GM08714 (cell line): ENCODE results near the gene AUP1.

Experiments used
- H3K4me3 ChIP-seq: fragments of 200-500 bp; sonication (Bioruptor generic); 2 replicates; pipeline ENCODE4 v1.5.1; 2014; ENCODE audit warnings: mild to moderate bottlenecking, low read length, inconsistent platforms
- ZNF274 ChIP-seq: IDR thresholded peaks from 2 replicates; pipeline ENCODE4 v1.6.1; 2012; ENCODE audit warnings: mild to moderate bottlenecking, low read depth, low read length

Gene AUP1

DNA sequence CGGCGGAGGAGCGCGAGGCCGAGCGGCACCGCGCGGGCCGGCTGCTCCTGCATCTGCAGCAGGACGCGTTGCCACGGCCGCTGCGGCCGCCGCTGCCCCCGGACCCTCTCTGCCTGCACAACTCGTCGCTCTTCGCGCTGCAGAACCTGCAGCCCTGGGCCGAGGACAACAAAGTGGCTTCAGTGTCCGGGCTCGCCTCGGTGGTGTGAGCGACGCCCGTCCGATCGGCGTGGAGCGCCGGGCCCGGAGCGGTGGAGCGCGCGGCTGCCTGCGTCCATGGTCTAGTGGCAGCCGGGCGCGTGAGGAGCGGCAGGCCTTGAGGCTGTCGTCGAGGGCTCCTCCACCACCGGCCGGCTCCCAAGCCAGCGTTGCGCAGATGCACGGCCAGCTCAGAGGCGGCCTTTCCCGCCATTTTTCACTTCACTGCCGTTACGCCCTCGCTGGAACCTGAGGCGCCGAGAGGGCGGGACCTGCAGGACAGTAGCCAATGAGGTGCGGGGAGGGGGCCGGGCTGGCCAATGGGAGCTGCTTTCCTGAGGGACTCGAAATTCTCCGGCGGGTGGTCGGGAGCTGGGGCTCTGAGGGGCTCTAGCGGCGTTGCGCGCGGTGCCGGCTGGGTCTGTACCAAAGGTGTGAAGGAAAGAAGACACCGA, 13.4 kb downstream of the AUP1 start:
- peak overlapping the region; percentile 1; the same call in 1 of the 2 replicates for H3K4me3 ChIP-seq
- TF ChIP-seq ZNF274: no peak

DNA sequence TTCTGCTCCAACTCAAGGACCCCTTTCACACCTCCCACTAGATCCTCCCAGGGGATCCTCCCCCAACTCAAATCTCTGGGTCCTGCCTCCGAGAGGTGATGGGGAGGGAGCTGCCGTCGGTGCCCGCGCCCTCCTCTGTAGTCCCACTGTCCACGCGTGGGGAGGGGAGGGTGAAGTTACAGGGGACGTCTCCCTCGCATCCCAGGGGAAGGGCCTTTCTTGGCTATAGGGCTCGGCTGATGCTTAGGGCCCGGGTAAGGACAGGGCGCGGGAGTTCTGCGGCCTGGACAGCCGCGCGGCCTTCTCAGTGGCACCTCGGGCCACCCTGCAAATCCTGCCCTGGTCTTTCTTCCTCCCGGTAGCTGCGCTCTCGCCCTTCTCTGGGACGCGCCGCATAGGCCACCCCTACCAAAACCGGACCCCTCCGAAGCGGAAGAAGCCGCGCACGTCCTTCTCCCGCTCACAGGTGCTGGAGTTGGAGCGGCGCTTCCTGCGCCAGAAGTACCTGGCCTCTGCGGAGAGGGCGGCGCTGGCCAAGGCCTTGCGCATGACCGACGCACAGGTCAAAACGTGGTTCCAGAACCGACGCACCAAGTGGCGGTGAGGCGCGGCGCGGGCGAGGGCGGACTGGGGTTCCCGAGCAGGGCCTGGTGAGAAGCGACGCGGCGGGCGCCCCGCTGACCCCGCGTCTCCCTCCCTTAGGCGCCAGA, 14.1 kb downstream of the AUP1 start:
- peak overlapping the region; percentile 1; the same call in 1 of the 2 replicates for H3K4me3 ChIP-seq
- TF ChIP-seq ZNF274: no peak

DNA sequence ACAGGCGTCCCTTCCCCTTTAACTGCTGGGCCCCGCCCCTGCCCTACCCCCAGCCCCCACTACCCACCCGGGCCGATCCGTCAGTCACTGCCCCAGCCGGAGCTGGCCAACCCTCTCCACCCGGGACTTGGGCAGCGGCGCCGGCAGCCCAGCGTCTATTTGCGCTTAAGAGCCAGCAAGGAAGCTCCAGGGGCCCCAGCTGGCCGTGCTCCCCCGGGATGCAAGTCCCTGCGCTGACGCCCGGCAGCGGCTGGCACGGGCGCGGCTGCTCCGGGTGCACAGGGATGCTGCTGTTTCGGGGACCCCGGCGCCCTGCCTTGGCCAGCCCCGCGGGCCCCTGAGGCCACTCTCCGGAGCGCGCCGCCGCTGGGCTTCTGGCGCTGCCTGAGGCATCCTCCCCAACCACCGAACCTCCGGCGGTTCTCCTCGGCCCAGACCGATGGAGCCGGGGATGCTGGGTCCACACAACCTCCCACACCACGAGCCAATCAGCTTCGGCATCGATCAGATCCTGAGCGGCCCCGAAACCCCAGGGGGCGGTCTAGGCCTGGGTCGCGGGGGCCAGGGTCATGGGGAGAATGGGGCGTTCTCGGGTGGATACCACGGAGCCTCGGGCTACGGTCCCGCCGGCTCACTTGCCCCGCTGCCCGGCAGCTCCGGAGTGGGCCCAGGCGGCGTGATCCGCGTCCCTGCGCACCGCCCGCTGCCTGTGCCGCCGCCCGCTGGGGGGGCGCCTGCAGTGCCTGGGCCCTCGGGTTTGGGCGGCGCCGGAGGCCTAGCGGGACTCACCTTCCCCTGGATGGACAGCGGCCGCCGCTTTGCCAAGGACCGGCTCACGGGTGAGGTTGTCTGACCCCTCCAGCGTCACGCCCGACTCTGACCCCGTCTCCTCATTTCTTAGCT, 14.9 kb downstream of the AUP1 start, which contains the start of gene TLX2:
TSS of gene TLX2 (plus strand) at position 83 of the 903 bp plus-strand sequence. CDS start at position 440, 357 bp downstream.
- no peak within 1 kb of the TSS; the same call in 1 of the 2 replicates for H3K4me3 ChIP-seq
- TF ChIP-seq ZNF274: no peak

DNA sequence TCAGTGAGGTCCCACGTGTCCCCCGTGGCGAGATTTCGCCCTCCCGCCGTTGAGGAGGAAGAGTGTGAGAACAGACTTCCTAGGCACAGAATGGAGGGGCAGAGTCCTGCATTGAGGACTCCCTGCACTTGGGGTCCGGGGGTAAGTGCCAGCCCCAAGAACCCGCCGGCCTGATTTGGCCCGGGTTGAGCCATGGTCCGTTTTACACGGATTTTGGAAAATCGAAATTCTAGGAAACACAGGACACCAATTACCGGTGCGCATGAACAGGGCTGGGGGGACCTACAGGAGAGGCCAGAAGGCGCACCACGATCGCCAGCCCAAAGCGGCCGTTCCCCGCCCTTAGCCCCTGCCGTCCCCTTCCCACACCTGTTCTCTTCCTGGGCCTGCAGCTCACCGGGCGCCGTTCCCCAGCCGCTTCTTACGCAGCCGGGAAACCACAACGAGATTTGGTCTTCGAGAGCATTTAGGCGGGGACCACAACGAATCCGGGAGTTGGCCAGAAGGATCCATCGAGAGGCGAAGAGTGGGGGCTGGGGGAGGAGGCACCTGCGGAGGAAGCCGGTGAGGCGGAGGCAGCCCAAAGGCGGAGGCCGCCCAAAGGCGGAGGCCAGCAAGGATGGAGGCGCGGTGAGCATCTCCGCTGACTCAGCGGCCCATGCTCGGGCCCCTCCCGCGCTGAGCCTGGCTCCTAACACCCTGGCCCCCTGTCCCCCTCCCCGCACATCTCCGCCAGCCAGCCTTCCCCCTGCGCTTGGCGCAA, 15.7 kb downstream of the AUP1 start:
- H3K4me3 ChIP-seq: no peak overlapping the region
- no peak for TF ChIP-seq ZNF274

DNA sequence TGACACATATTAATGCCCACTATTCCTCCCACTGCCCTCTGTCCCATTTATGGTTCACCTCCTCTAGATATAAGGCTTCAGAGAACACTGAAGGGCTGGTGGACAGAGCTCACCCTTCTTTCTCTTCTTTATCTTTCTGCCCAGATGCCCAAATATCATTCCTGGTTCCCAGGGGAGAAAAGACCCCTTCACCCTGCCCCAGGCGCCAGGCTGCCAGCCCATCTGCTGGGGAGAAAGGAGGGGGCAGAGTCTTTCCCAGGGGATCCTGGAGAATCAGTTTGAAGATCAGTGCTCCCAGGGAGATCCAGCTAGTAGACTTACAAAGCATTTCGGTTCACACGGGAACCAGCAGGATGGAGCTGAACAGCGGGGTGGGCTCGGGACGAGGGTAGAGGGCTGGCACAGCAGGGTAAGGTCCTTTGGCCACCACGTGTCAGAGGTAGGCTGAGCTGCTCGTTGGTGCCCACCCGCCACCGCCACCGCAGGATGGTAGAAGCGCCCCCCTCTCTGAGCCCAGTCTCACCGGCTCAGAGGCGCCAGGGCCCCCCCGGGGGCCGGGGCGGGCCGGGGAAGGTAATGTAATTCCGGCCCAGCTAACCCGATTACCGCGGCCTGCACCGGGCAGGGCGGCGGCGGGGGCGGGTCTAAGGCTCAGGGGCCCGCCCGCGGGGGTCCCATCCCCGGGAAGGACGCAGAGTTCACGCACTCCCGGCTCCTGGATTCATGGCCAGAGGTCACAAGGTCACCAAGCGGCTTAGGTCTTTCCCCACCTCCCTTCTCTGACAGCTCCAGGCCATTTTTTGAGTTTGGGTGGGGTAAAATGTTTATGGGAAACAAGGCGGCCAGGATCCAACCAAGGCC, 16.5 kb downstream of the AUP1 start:
- TF ChIP-seq ZNF274: no peak
- H3K4me3 ChIP-seq: no peak overlapping the region

DNA sequence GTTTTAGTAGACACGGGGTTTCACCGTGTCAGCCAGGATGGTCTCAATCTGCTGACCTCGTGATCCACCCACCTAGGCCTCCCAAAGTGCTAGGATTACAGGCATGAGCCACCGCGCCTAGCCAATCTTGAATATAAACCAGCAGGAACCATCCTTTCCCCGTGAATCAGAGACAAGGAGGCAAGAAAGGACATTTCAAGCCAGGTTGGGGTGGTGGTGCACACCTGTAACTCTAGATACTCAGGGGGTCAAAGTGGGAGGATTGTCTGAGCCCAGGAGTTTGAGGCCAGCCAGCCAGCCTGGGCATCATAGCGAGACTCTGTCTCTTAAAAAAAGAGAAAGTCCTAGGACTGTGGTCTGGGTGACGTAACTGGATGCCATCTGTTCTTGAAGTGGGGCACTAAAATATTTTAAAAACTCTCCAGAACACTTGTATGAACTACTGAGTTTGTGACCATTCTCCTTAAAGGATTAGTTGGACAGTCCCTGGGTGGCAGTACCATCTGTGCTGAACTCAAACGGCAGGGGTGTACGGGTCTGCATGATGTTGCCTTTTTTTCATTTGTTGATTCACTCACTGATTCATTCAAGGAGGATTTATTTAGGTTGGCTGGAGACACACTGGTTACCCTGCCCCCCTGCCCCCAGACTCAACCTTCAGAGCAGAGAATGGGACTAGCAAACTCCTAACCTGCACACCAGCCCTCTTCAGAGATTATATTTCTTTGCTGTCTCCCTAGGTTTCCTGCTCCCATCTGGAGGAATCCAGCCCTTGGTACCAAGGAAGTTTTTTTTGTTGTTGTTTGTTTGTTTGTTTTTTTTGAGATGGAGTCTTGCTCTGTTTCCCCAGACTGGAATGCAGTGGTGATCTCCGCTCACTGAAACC, 18.2 kb downstream of the AUP1 start:
- no peak for TF ChIP-seq ZNF274
- H3K4me3 ChIP-seq: no peak overlapping the region

DNA sequence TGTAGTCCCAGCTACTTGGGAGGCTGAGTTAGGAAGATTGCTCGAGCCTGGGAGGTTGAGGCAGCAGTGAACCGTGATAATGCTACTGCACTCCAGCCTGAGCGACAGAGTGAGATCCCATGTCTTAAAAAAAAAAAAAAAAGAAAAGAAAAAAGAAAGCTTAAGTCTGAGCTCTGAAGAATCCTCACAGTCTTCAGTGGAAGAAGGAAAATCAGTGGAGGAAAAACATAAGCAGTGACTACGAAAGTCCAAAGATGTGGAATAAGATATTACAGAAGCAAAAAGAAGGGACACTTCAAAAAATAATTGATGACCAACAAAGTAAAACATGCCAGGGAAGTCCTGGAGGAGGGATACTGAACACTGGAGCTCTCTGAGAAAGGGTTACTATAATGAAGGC, 19.2 kb downstream of the AUP1 start:
- H3K4me3 ChIP-seq: no peak overlapping the region
- TF ChIP-seq ZNF274: no peak

DNA sequence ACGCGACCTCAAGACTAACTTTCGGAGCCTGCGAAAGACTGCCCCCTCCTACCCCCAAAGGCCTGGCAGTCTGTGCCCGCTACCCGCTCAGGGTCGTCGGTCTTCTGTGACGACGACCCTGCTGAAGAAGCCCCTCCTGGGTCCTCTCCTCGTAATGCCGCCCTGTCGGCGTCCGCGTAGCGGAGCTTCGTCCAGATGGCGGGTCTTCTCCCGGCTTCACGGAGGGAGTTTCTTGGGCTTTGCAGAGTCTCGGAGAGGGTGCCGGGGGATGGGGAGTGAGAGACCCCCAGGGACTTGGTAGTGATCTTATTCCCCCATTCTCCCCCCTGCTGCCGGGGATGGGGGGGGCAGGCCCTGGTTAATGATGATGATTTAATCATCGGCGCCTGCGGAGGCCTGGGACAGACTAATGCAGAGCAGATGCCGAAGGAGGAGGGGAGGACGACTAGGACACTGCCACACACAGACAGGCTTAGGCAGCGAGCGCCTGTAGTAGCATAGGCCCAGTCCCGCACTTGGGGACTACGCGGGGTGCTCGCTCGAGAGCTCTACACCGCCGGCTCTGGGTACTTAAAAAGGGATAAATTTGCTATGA, 21.5 kb downstream of the AUP1 start:
- H3K4me3 ChIP-seq: peak overlapping the region; percentile 65; the same call in 1 of the 2 replicates
- no peak for TF ChIP-seq ZNF274

DNA sequence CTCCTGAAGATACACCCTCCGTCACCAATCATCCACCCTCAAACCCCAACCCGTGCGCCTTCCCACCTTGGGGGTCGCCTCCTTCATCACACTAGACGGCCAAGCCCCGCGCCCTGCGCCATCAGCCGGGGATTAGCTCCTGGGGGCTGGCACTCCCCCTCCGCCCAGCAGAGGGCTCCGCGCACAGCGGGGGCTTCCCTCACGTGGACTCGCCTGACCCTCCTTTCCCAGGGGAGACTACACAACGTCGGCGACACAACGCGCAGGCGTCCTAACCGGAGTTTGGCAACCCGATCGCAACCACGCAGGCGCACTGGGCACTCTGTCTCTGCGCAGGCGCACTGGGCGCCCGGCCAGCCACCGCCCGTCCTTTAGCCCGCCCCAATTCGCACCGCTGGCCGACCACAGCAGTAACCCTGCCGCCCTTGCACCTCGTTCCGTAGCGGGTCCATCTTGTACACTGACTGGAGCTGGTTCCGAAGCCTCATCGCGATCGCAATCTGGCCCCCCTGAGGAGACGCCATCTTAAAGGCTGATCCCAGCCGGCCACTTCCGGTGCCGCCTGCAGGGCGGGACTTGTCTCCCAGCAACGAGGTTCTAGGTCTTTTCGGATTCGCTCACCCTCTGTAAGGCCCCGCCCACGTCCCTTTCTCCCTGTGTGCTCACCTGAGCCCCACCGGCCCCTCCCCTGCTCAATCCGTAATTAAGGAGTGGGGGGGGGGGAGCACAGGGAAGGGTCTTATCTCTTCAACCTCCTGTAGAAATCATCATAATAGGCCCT, 22.2 kb downstream of the AUP1 start, which contains the start of gene PCGF1:
TSS of gene PCGF1 (minus strand) at position 551 of the 781 bp plus-strand sequence. CDS start at position 524, 27 bp downstream.
- H3K4me3 ChIP-seq: peak within 1 kb of the TSS; percentile 65
- no peak for TF ChIP-seq ZNF274

DNA sequence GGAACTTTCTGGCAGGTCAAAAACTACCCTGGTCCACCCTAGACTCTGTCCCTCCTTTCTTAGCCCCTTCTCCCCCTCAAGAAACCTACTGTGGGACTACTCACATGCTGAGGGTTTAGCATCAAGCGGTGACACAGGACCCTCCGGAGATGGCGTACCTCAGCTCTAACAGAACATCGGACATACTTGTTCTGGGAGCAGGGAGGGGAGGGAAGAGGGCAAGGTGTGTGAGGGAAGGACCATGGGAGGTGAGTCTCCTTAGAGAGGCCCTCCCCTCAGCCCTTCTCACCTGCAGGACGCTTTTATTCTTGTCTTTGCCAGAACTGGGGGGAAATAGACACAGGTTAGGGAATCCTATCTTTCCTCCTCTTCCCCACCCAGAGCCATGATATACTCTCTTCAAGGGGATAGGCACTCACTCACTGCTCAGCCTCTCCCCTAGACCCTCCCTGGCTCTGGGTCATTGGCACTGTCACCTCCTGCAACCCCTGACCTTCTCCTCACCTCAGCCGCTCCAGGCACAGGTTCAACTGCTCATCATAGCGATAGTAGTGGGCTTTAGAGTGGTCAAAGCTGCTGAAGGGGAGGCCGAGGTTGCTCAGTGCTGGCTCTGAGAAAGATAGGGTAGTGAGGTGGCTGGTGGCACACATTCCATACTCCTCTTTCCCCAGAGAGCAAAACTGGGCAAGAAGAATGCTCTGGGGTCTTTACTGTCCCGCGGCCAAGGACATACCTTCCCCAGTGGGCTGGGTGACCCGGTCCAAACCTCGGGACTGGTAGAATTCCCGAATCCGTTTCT, 23.9 kb downstream of the AUP1 start:
- no peak for TF ChIP-seq ZNF274
- H3K4me3 ChIP-seq: no peak overlapping the region
